Measurements from ENCODE around the gene CREB3L2. TPM values are rescaled to one million over a fixed set of nuclear protein-coding genes. Genes with fewer than 3 reads are reported as not detected.

Gene CREB3L2
- polyA plus RNA-seq, 1 of the 3 experiments (the other 2 are of a cell fraction) = 22.9 TPM

DNA sequence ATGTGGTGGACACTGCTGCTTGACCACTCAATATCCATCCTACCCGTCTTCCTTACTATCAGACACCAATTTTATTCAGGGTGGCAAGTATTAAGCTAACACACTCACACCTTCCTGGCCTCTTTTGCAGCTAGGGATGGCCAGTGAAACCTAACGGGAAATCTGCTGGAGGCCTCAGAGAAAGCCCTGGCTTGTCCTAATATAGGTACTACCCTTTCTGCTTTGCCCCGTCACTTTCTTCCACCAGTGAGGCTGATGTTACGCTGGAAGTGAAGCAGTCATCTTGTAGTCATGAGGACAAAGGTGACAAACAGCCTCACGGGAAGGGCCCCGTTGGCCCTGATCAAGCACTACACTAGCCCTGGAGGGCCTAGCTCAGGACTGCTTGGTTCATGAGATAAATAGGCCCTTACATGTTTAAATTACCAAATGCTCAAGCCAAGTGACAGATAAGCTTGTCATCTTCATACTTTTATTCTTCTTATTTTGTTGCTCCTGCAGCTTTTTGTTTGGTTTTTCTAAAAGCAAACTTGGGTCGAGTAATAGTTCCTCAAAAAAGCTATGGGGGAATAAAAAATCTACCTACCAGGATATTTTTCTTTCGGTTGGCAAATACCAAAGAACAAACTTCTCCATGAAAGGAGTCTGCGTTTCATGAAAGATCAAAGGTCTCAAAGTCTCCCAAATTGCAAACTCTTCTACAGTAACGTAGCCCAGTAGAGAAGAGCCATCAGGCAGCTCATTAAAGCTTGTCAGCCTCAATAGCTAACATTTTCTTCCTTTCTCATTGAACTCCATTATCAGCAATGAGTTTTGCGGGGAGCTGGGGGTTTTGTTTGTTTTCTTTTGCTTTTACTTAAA, 17.5 kb downstream of the CREB3L2 start:
- no peaks in the 10 kb centered on the region for H3K9me3 ChIP-seq
- no peak overlapping the region for H3K9ac ChIP-seq
- no peak overlapping the region for H3K27ac ChIP-seq (ENCODE audit: low read depth in 2 of 2, low read length in 1 of 2)
- no peaks in the 10 kb centered on the region for H3K9me2 ChIP-seq
- no peak overlapping the region for H3K4me2 ChIP-seq
- POLR2A ChIA-PET = no interaction called here
- peaks cover 3 to 11% of the 10 kb centered on the region in 2 experiments for H3K36me3 ChIP-seq (replicated peaks in 1 of 2; ENCODE audit: control insufficient read depth in 1 of 2, insufficient read depth in 2 of 2, low read length in 1 of 2)
- CTCF ChIA-PET = interaction anchor here (0.9 to 1.9 kb wide), 7 partner anchors 9 to 328 kb away, joined by 3 to 10 read pairs (median 5); partner anchors contain the start of gene CREB3L2
- no peaks in the 10 kb centered on the region for H4K20me1 ChIP-seq (ENCODE audit: insufficient read depth)
- DNase-seq = no peak
- H3K4me1 ChIP-seq (ENCODE audit: control insufficient read depth in 1 of 2, insufficient read depth in 2 of 2, low read depth in 1 of 2, low read length in 1 of 2) = peaks cover 36 to 40% of the 10 kb centered on the region in 2 experiments
- WGBS (ENCODE audit: low lambda C conversion rate) = 95% methylated on average over 11 of the region's 11 CpGs
- H3F3A ChIP-seq (replicated peaks; ENCODE audit: insufficient read depth) = peaks cover 5% of the 10 kb centered on the region
- no peaks in the 10 kb centered on the region for H3K27me3 ChIP-seq (ENCODE audit: insufficient read depth)
- no peak overlapping the region for H3K4me3 ChIP-seq (ENCODE audit: low read depth in 2 of 2, low read length in 1 of 2)
- TF ChIP-seq TEAD4 (IDR thresholded peaks at IDR 0.05; ENCODE audit: borderline replicate concordance, insufficient read depth) = no peak
- TF ChIP-seq, protein P1, sequence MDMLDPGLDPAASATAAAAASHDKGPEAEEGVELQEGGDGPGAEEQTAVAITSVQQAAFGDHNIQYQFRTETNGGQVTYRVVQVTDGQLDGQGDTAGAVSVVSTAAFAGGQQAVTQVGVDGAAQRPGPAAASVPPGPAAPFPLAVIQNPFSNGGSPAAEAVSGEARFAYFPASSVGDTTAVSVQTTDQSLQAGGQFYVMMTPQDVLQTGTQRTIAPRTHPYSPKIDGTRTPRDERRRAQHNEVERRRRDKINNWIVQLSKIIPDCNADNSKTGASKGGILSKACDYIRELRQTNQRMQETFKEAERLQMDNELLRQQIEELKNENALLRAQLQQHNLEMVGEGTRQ (IDR thresholded peaks at IDR 0.05; ENCODE audit: borderline replicate concordance, low read depth, low read length) = no peak
- no peak for TF ChIP-seq YY1 (IDR thresholded peaks at IDR 0.05; ENCODE audit: low read depth)
- no peak for TF ChIP-seq MEF2A (IDR thresholded peaks at IDR 0.05; ENCODE audit: borderline replicate concordance, low read depth)
- no peak for TF ChIP-seq MXI1 (IDR thresholded peaks at IDR 0.05; ENCODE audit: low read depth, low read length)
- TF ChIP-seq, protein P2, sequence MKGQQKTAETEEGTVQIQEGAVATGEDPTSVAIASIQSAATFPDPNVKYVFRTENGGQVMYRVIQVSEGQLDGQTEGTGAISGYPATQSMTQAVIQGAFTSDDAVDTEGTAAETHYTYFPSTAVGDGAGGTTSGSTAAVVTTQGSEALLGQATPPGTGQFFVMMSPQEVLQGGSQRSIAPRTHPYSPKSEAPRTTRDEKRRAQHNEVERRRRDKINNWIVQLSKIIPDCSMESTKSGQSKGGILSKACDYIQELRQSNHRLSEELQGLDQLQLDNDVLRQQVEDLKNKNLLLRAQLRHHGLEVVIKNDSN (IDR thresholded peaks at IDR 0.05; ENCODE audit: borderline replicate concordance, low read depth) = no peak
- TF ChIP-seq RCOR1 (IDR thresholded peaks at IDR 0.05; ENCODE audit: low read length) = no peak
- no peak for TF ChIP-seq TAF1 (IDR thresholded peaks at IDR 0.05; ENCODE audit: borderline replicate concordance, low read depth, low read length)
- no peak for TF ChIP-seq NRF1 (IDR thresholded peaks at IDR 0.05; ENCODE audit: low read depth, low read length)
- TF ChIP-seq FOXJ3 (CRISPR knock-in tag; IDR thresholded peaks at IDR 0.05) = no peak
- no peak for TF ChIP-seq TCF12 (IDR thresholded peaks at IDR 0.05)
- no peak for TF ChIP-seq SMC3 (IDR thresholded peaks at IDR 0.05; ENCODE audit: low read depth, low read length)
- TF ChIP-seq NFIC (IDR thresholded peaks at IDR 0.05; ENCODE audit: borderline replicate concordance) = no peak
- no peak for TF ChIP-seq SIN3A (IDR thresholded peaks at IDR 0.05; ENCODE audit: borderline replicate concordance, low read depth, low read length)
- TF ChIP-seq CHD2 (IDR thresholded peaks at IDR 0.05; ENCODE audit: low read length, partially characterized antibody) = no peak
- TF ChIP-seq, protein P3, sequence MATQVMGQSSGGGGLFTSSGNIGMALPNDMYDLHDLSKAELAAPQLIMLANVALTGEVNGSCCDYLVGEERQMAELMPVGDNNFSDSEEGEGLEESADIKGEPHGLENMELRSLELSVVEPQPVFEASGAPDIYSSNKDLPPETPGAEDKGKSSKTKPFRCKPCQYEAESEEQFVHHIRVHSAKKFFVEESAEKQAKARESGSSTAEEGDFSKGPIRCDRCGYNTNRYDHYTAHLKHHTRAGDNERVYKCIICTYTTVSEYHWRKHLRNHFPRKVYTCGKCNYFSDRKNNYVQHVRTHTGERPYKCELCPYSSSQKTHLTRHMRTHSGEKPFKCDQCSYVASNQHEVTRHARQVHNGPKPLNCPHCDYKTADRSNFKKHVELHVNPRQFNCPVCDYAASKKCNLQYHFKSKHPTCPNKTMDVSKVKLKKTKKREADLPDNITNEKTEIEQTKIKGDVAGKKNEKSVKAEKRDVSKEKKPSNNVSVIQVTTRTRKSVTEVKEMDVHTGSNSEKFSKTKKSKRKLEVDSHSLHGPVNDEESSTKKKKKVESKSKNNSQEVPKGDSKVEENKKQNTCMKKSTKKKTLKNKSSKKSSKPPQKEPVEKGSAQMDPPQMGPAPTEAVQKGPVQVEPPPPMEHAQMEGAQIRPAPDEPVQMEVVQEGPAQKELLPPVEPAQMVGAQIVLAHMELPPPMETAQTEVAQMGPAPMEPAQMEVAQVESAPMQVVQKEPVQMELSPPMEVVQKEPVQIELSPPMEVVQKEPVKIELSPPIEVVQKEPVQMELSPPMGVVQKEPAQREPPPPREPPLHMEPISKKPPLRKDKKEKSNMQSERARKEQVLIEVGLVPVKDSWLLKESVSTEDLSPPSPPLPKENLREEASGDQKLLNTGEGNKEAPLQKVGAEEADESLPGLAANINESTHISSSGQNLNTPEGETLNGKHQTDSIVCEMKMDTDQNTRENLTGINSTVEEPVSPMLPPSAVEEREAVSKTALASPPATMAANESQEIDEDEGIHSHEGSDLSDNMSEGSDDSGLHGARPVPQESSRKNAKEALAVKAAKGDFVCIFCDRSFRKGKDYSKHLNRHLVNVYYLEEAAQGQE (IDR thresholded peaks at IDR 0.05; ENCODE audit: low read depth, low read length) = no peak
- no peak for TF ChIP-seq ELF1 (IDR thresholded peaks at IDR 0.05)
- TF ChIP-seq, protein P4, sequence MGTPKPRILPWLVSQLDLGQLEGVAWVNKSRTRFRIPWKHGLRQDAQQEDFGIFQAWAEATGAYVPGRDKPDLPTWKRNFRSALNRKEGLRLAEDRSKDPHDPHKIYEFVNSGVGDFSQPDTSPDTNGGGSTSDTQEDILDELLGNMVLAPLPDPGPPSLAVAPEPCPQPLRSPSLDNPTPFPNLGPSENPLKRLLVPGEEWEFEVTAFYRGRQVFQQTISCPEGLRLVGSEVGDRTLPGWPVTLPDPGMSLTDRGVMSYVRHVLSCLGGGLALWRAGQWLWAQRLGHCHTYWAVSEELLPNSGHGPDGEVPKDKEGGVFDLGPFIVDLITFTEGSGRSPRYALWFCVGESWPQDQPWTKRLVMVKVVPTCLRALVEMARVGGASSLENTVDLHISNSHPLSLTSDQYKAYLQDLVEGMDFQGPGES (IDR thresholded peaks at IDR 0.05; ENCODE audit: low read depth, low read length) = no peak
- TF ChIP-seq, protein P5, sequence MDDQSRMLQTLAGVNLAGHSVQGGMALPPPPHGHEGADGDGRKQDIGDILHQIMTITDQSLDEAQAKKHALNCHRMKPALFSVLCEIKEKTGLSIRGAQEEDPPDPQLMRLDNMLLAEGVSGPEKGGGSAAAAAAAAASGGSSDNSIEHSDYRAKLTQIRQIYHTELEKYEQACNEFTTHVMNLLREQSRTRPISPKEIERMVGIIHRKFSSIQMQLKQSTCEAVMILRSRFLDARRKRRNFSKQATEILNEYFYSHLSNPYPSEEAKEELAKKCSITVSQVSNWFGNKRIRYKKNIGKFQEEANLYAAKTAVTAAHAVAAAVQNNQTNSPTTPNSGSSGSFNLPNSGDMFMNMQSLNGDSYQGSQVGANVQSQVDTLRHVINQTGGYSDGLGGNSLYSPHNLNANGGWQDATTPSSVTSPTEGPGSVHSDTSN (IDR thresholded peaks at IDR 0.05) = no peak
- H2AFZ ChIP-seq (ENCODE audit: low read depth) = no peak overlapping the region
- peaks cover 100% of the 10 kb centered on the region for H3K79me2 ChIP-seq (ENCODE audit: insufficient read depth)

Data from SK-N-SH (cell line).